H7 (cell line): Measurements from ENCODE around the gene ZNF460. TPM values are rescaled to one million over a fixed set of nuclear protein-coding genes. Genes with fewer than 3 reads are reported as not detected.

ENCODE experiments used
- total RNA-seq: library from RNA; depleted of rRNA; stranded (reverse); fragments of >200 nt; shearing (Covaris generic); gene quantifications from 2 replicates; pipeline ENCODE4 v1.2.3, GENCODE V29; 2014; rRNA removed

ZNF460 gene
- total RNA-seq, 1 experiment from 2014 or later: 23.7 TPM

Other genes starting within 250 kb of the ZNF460 start
- not detected in 2 replicates for gene USP29, start 160.5 kb upstream of the ZNF460 start, total RNA-seq
- not detected in 2 replicates for gene ZIM3, start 135.3 kb upstream of the ZNF460 start, total RNA-seq
- gene DUXA, start 113.0 kb upstream of the ZNF460 start, total RNA-seq: not detected in 2 replicates
- 13.9 and 18.8 TPM in 2 replicates for gene ZNF264, start 89.0 kb upstream of the ZNF460 start, total RNA-seq
- 8.5 and 16.3 TPM in 2 replicates for gene AURKC, start 49.5 kb upstream of the ZNF460 start, total RNA-seq
- gene ZNF805, start 39.9 kb upstream of the ZNF460 start, total RNA-seq: 13.1 and 15.1 TPM in 2 replicates
- gene ZNF543, start 40.0 kb downstream of the ZNF460 start, total RNA-seq: 12.7 and 16.4 TPM in 2 replicates
- gene ZNF304, start 70.8 kb downstream of the ZNF460 start, total RNA-seq: 10.6 and 12.5 TPM in 2 replicates
- 10.1 and 10.4 TPM in 2 replicates for gene TRAPPC2B, start 83.1 kb downstream of the ZNF460 start, total RNA-seq
- 1.7 and 1.8 TPM in 2 replicates for gene ZNF547, start 83.1 kb downstream of the ZNF460 start, total RNA-seq
- gene ZNF548, start 109.4 kb downstream of the ZNF460 start, total RNA-seq: 9.1 and 17.1 TPM in 2 replicates
- gene ZNF17, start 130.7 kb downstream of the ZNF460 start, total RNA-seq: 9.5 and 11.9 TPM in 2 replicates
- gene ZNF749, start 154.8 kb downstream of the ZNF460 start, total RNA-seq: 15.1 and 18.1 TPM in 2 replicates
- 0.15 TPM in 1 of 2 replicates, not detected in the other for gene VN1R1, start 176.7 kb downstream of the ZNF460 start, total RNA-seq
- 4.3 and 5.0 TPM in 2 replicates for gene ZNF772, start 197.1 kb downstream of the ZNF460 start, total RNA-seq
- 10.6 and 12.5 TPM in 2 replicates for gene ZNF419, start 207.3 kb downstream of the ZNF460 start, total RNA-seq
- gene ZNF773, start 219.5 kb downstream of the ZNF460 start, total RNA-seq: 7.2 and 9.3 TPM in 2 replicates
- gene ZNF549, start 246.9 kb downstream of the ZNF460 start, total RNA-seq: 3.6 and 5.6 TPM in 2 replicates